GM12878 (cell line): Measurements from ENCODE around the gene TMEM214. TPM values are rescaled to one million over a fixed set of nuclear protein-coding genes. Genes with fewer than 3 reads are reported as not detected.

Experiments used
- DPF2 ChIP-seq: fragments of 450-650 bp; IDR thresholded peaks from 2 replicates; pipeline ENCODE4 v1.6.1; 2017; ENCODE audit warnings: mild to moderate bottlenecking
- EP300 ChIP-seq, 2 experiments: fragments of 150-350 bp in 1 of 2; IDR thresholded peaks; 2 replicates each; pipeline ENCODE4 v1.6.1; 2011 to 2012; ENCODE audit warnings: low read depth in 2 of 2, low read length in 2 of 2, borderline replicate concordance in 1 of 2, improper control_type of control experiment in 1 of 2, inconsistent platforms in 1 of 2; ENCODE audit not compliant: control insufficient read depth in 1 of 2
- GATAD2B ChIP-seq: fragments of 450-650 bp; conservative IDR thresholded peaks from 2 replicates; pipeline ENCODE4 v1.6.1; 2017; ENCODE audit warnings: low read depth, mild to moderate bottlenecking, moderate library complexity
- IRF4 ChIP-seq: IDR thresholded peaks from 2 replicates; pipeline ENCODE4 v1.6.1; 2011; ENCODE audit warnings: low read depth, low read length
- JUND ChIP-seq: IDR thresholded peaks from 2 replicates; pipeline ENCODE4 v1.6.1; 2012; ENCODE audit warnings: low read depth, mild to moderate bottlenecking, low read length, improper control_type of control experiment, moderate library complexity
- POLR2AphosphoS5 ChIP-seq: IDR thresholded peaks from 2 replicates; pipeline ENCODE4 v1.6.1; 2011; ENCODE audit warnings: mild to moderate bottlenecking, low read length, inconsistent platforms
- RAD51 ChIP-seq: fragments of 450-650 bp; IDR thresholded peaks from 2 replicates; pipeline ENCODE4 v1.6.1; 2016; ENCODE audit warnings: moderate library complexity, mild to moderate bottlenecking, inconsistent platforms
- RELA ChIP-seq: fragments of 450-650 bp; IDR thresholded peaks from 2 replicates; pipeline ENCODE4 v1.8.0; 2014; ENCODE audit warnings: borderline replicate concordance; ENCODE audit not compliant: partially characterized antibody
- SREBF1 ChIP-seq: IDR thresholded peaks from 2 replicates; pipeline ENCODE4 v1.6.1; 2012; ENCODE audit warnings: mild to moderate bottlenecking, low read length
- SREBF2 ChIP-seq: IDR thresholded peaks from 2 replicates; pipeline ENCODE4 v1.6.1; 2012; ENCODE audit warnings: mild to moderate bottlenecking, low read length
- TAF1 ChIP-seq: IDR thresholded peaks from 2 replicates; pipeline ENCODE4 v1.6.1; 2011; ENCODE audit warnings: mild to moderate bottlenecking, low read depth, low read length, borderline replicate concordance
- WRNIP1 ChIP-seq: IDR thresholded peaks from 2 replicates; pipeline ENCODE4 v1.6.1; 2011; ENCODE audit warnings: low read depth, low read length, improper control_type of control experiment, borderline replicate concordance
- ZNF592 ChIP-seq: fragments of 450-650 bp; IDR thresholded peaks from 2 replicates; pipeline ENCODE4 v1.6.1; 2017; ENCODE audit warnings: mild to moderate bottlenecking, moderate library complexity
- polyA plus RNA-seq, 11 experiments: library from polyadenylated mRNA; depleted of rRNA in 4 of 11; unstranded in 6 of 11; stranded (reverse) in 5 of 11; fragments of >200 nt; fragmentation: Nextera tagmentation in 4 of 11; fragmentation: Illumina TruSeq in 1 of 11; extraction: Ambion mirVana in 4 of 11; extraction: Trizol in 1 of 11; gene quantifications; 1 replicate in 1 of 11; 2 replicates in 10 of 11; pipeline versions ENCODE4 v1.2.1 to v1.2.3, GENCODE V29; 2011 to 2016; ENCODE audit warnings: inconsistent platforms in 2 of 11, missing spikeins in 2 of 11, low read depth in 1 of 11
- total RNA-seq, 4 experiments: library from RNA; depleted of rRNA in 3 of 4; stranded (reverse); fragments of >200 nt in 3 of 4; fragmentation: Illumina TruSeq in 1 of 4; extraction: Trizol in 1 of 4; gene quantifications; 2 replicates each; pipeline versions ENCODE4 v1.2.1 to v1.2.3, GENCODE V29; 2013 to 2021
- TF ChIP-seq, protein P1 (sequence below): fragments of 450-650 bp; IDR thresholded peaks from 2 replicates; pipeline ENCODE4 v1.6.1; 2017; ENCODE audit warnings: antibody characterized with exemption, mild to moderate bottlenecking, moderate library complexity
- TF ChIP-seq, protein P2 (sequence below): fragments of 450-650 bp; IDR thresholded peaks from 2 replicates; pipeline ENCODE4 v1.6.1; 2017; ENCODE audit warnings: low read depth, mild to moderate bottlenecking, moderate library complexity
- TF ChIP-seq, protein P3 (sequence below): IDR thresholded peaks from 2 replicates; pipeline ENCODE4 v1.6.1; 2012; ENCODE audit warnings: mild to moderate bottlenecking, low read depth, low read length

Gene TMEM214
- total and polyA plus RNA-seq, 10 of the 15 experiments (the other 5 are each of a cell fraction or from before 2014, with no cell fraction given), result 10.4 to 79.2 (median 45.0) TPM

GRCh38 chr2:27042159-27042661, 9.4 kb downstream of the TMEM214 start (continued):
- TF ChIP-seq ZNF592, result no peak
- no peak for TF ChIP-seq TAF1
- TF ChIP-seq GATAD2B, result 0 out of 2 replicates have a peak, but pooled peaks have one; percentile 27
- TF ChIP-seq SREBF1, result no peak
- TF ChIP-seq POLR2AphosphoS5, result peak; percentile 53; the same call in 1 of the 2 replicates
- TF ChIP-seq RELA, result no peak
- peak; percentile 25; the same call in 1 of the 2 replicates for TF ChIP-seq DPF2
- TF ChIP-seq, protein P1, sequence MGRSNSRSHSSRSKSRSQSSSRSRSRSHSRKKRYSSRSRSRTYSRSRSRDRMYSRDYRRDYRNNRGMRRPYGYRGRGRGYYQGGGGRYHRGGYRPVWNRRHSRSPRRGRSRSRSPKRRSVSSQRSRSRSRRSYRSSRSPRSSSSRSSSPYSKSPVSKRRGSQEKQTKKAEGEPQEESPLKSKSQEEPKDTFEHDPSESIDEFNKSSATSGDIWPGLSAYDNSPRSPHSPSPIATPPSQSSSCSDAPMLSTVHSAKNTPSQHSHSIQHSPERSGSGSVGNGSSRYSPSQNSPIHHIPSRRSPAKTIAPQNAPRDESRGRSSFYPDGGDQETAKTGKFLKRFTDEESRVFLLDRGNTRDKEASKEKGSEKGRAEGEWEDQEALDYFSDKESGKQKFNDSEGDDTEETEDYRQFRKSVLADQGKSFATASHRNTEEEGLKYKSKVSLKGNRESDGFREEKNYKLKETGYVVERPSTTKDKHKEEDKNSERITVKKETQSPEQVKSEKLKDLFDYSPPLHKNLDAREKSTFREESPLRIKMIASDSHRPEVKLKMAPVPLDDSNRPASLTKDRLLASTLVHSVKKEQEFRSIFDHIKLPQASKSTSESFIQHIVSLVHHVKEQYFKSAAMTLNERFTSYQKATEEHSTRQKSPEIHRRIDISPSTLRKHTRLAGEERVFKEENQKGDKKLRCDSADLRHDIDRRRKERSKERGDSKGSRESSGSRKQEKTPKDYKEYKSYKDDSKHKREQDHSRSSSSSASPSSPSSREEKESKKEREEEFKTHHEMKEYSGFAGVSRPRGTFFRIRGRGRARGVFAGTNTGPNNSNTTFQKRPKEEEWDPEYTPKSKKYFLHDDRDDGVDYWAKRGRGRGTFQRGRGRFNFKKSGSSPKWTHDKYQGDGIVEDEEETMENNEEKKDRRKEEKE, result no peak
- TF ChIP-seq IRF4, result no peak
- TF ChIP-seq JUND, result no peak
- TF ChIP-seq, protein P2, sequence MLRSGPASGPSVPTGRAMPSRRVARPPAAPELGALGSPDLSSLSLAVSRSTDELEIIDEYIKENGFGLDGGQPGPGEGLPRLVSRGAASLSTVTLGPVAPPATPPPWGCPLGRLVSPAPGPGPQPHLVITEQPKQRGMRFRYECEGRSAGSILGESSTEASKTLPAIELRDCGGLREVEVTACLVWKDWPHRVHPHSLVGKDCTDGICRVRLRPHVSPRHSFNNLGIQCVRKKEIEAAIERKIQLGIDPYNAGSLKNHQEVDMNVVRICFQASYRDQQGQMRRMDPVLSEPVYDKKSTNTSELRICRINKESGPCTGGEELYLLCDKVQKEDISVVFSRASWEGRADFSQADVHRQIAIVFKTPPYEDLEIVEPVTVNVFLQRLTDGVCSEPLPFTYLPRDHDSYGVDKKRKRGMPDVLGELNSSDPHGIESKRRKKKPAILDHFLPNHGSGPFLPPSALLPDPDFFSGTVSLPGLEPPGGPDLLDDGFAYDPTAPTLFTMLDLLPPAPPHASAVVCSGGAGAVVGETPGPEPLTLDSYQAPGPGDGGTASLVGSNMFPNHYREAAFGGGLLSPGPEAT, result peak; percentile 85; the same call in 1 of the 2 replicates
- TF ChIP-seq, protein P3, sequence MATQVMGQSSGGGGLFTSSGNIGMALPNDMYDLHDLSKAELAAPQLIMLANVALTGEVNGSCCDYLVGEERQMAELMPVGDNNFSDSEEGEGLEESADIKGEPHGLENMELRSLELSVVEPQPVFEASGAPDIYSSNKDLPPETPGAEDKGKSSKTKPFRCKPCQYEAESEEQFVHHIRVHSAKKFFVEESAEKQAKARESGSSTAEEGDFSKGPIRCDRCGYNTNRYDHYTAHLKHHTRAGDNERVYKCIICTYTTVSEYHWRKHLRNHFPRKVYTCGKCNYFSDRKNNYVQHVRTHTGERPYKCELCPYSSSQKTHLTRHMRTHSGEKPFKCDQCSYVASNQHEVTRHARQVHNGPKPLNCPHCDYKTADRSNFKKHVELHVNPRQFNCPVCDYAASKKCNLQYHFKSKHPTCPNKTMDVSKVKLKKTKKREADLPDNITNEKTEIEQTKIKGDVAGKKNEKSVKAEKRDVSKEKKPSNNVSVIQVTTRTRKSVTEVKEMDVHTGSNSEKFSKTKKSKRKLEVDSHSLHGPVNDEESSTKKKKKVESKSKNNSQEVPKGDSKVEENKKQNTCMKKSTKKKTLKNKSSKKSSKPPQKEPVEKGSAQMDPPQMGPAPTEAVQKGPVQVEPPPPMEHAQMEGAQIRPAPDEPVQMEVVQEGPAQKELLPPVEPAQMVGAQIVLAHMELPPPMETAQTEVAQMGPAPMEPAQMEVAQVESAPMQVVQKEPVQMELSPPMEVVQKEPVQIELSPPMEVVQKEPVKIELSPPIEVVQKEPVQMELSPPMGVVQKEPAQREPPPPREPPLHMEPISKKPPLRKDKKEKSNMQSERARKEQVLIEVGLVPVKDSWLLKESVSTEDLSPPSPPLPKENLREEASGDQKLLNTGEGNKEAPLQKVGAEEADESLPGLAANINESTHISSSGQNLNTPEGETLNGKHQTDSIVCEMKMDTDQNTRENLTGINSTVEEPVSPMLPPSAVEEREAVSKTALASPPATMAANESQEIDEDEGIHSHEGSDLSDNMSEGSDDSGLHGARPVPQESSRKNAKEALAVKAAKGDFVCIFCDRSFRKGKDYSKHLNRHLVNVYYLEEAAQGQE, result no peak
- TF ChIP-seq EP300 (IDR thresholded peaks at IDR 0.05; ENCODE audit: borderline replicate concordance in 1 of 2, control insufficient read depth in 1 of 2, low read depth in 2 of 2, low read length in 2 of 2), result 0 out of 4 replicates have a peak, but pooled peaks of 1 of the 2 experiments have one; percentile 21
- no peak for TF ChIP-seq RAD51
- TF ChIP-seq SREBF2, result no peak
- no peak for TF ChIP-seq WRNIP1
